B cell (primary cell): Measurements from ENCODE around the gene CYP17A1. TPM values are rescaled to one million over a fixed set of nuclear protein-coding genes. Genes with fewer than 3 reads are reported as not detected.

ENCODE experiments used
- ATAC-seq: fragments of 200-7000 bp; cut with Tn5 transposase; one replicate; pipeline ENCODE4 v1.10.0; 2021; ENCODE audit warnings: low read depth, mild to moderate bottlenecking, moderate number of reproducible peaks, moderate library complexity
- CTCF ChIA-PET: fragments of 350-600 bp; sonication (Branson Sonifier 250); formaldehyde crosslinking; loops from one replicate; lab custom pipeline; 2021; ENCODE audit warnings: antibody characterized with exemption, inconsistent platforms; lab: Charles Lee
- POLR2A ChIA-PET: fragments of 350-600 bp; sonication (Branson Sonifier 250); formaldehyde crosslinking; loops from one replicate; lab custom pipeline; 2021; ENCODE audit warnings: antibody characterized with exemption; lab: Charles Lee
- DNase-seq: peaks from one replicate; pipeline ENCODE4 v3.0.0; 2013
- H2AFZ ChIP-seq: 2 replicates; pipeline ENCODE4 v1.6.1; 2012; ENCODE audit warnings: mild to moderate bottlenecking, low read depth, low read length; ENCODE audit not compliant: insufficient read depth, poor library complexity, severe bottlenecking
- H3K27ac ChIP-seq, 2 donors: 1 replicate in 1 of 2; 2 replicates in 1 of 2; pipeline ENCODE4 v1.5.1; 2012 to 2013; ENCODE audit warnings: low read length in 2 of 2, mild to moderate bottlenecking in 2 of 2, moderate library complexity in 1 of 2
- H3K27me3 ChIP-seq, 4 experiments: fragments of 200-600 bp in 1 of 4; sonication (generic) in 1 of 4; replicated peaks in 1 of 4; 1 replicate in 2 of 4; 2 replicates in 2 of 4; pipeline versions ENCODE4 v1.6.1 to v1.7.0; 2013 to 2016; ENCODE audit warnings: low read length in 3 of 4, mild to moderate bottlenecking in 2 of 4, mixed read lengths in 1 of 4, moderate library complexity in 1 of 4; ENCODE audit not compliant: insufficient read depth in 4 of 4, control insufficient read depth in 3 of 4; ENCODE audit errors: control extremely low read depth in 1 of 4
- H3K36me3 ChIP-seq, 2 experiments: replicated peaks in 1 of 2; 1 replicate in 1 of 2; 2 replicates in 1 of 2; pipeline versions ENCODE4 v1.6.1 to v1.7.1; 2013; ENCODE audit warnings: low read length in 1 of 2; ENCODE audit not compliant: insufficient read depth in 2 of 2, control insufficient read depth in 1 of 2; ENCODE audit errors: control extremely low read depth in 1 of 2, extremely low read depth in 1 of 2
- H3K4me1 ChIP-seq, 2 donors: fragments of 200-600 bp in 1 of 2; sonication (generic) in 1 of 2; 1 replicate in 1 of 2; 2 replicates in 1 of 2; pipeline versions ENCODE4 v1.5.1 to v1.6.1; 2013 to 2017; ENCODE audit warnings: low read length in 2 of 2; ENCODE audit not compliant: control insufficient read depth in 2 of 2, insufficient read depth in 2 of 2
- H3K4me2 ChIP-seq: replicated peaks from 2 replicates; pipeline ENCODE3; 2012; ENCODE audit warnings: mild to moderate bottlenecking, low read depth, low read length; ENCODE audit not compliant: poor library complexity, severe bottlenecking
- H3K4me3 ChIP-seq, 5 experiments: fragments of 200-600 bp in 1 of 5; sonication (generic) in 1 of 5; 1 replicate in 3 of 5; 2 replicates in 2 of 5; pipeline versions ENCODE4 v1.5.1 to v1.7.0; 2011 to 2016; ENCODE audit warnings: low read length in 4 of 5, mild to moderate bottlenecking in 4 of 5, low read depth in 2 of 5, control low read depth in 1 of 5, moderate library complexity in 1 of 5; ENCODE audit not compliant: insufficient read depth in 1 of 5; ENCODE audit errors: control extremely low read depth in 1 of 5, extremely low read depth in 1 of 5
- H3K79me2 ChIP-seq: fragments of 200-600 bp; sonication (generic); one replicate; pipeline ENCODE4 v1.6.0; 2016; ENCODE audit warnings: low read length; ENCODE audit not compliant: control insufficient read depth, insufficient read depth
- H3K9ac ChIP-seq: fragments of 200-600 bp; sonication (generic); 2 replicates; pipeline ENCODE4 v1.6.1; 2017; ENCODE audit warnings: mild to moderate bottlenecking, low read length, moderate library complexity
- H3K9me3 ChIP-seq, 3 donors: one replicate each; pipeline versions ENCODE4 v1.6.1 to v1.7.1; 2013; ENCODE audit warnings: low read length in 2 of 3; ENCODE audit not compliant: control insufficient read depth in 2 of 3, insufficient read depth in 1 of 3; ENCODE audit errors: control extremely low read depth in 1 of 3
- H4K20me1 ChIP-seq: 2 replicates; pipeline ENCODE4 v1.6.0; 2012; ENCODE audit warnings: mild to moderate bottlenecking, low read length; ENCODE audit not compliant: insufficient read depth, control insufficient read depth, poor library complexity, severe bottlenecking
- H3K27ac Mint-ChIP-seq: one replicate; pipeline ENCODE4 v1.8.0; 2021; ENCODE audit warnings: mixed read lengths
- H3K27me3 Mint-ChIP-seq: one replicate; pipeline ENCODE4 v1.8.0; 2021; ENCODE audit warnings: mixed read lengths
- H3K4me1 Mint-ChIP-seq: one replicate; pipeline ENCODE4 v1.8.0; 2021; ENCODE audit warnings: mixed read lengths
- H3K4me3 Mint-ChIP-seq: one replicate; pipeline ENCODE4 v1.8.0; 2021; ENCODE audit warnings: mixed read lengths
- H3K9me3 Mint-ChIP-seq: one replicate; pipeline ENCODE4 v1.8.0; 2022; ENCODE audit warnings: mixed read lengths; ENCODE audit not compliant: insufficient read depth
- EZH2 ChIP-seq: IDR thresholded peaks from 2 replicates; pipeline ENCODE4 v1.6.1; 2012; ENCODE audit warnings: borderline replicate concordance, low read depth, mild to moderate bottlenecking, moderate library complexity, low read length; ENCODE audit not compliant: insufficient read depth, poor library complexity, severe bottlenecking
- WGBS: methylation state at CpG from one replicate; pipeline ENCODE4 v1.1.5; 2013; ENCODE audit warnings: missing lambda C conversion rate; ENCODE audit not compliant: insufficient coverage; 5-methylcytosine and 5-hydroxymethylcytosine counted together
- intact Hi-C: fragments of 100-400 bp; cut with micrococcal nuclease; formaldehyde crosslinking; loops from one replicate; pipeline ENCODE4 v1.10.0; 2022
- polyA plus RNA-seq: library from polyadenylated mRNA; depleted of rRNA; stranded (reverse); fragments of >200 nt; gene quantifications from 2 replicates; pipeline ENCODE4 v1.2.3, GENCODE V29; 2012
- total RNA-seq, 2 donors: library from RNA; stranded (reverse); fragments of 120-200 nt in 1 of 2; gene quantifications; 1 replicate in 1 of 2; 2 replicates in 1 of 2; pipeline versions ENCODE4 v1.2.3 to v1.2.4, GENCODE V29; 2013 to 2022
- TF ChIP-seq, protein P1 (sequence below): fragments of 200-600 bp; IDR thresholded peaks from one replicate; pipeline ENCODE4 v1.8.0; 2022; ENCODE audit warnings: antibody characterized with exemption, mild to moderate bottlenecking

CYP17A1 gene
- total and polyA plus RNA-seq, 2 donors (not counting 1 experiment from before 2014, with no cell fraction given) = not detected

DNA sequence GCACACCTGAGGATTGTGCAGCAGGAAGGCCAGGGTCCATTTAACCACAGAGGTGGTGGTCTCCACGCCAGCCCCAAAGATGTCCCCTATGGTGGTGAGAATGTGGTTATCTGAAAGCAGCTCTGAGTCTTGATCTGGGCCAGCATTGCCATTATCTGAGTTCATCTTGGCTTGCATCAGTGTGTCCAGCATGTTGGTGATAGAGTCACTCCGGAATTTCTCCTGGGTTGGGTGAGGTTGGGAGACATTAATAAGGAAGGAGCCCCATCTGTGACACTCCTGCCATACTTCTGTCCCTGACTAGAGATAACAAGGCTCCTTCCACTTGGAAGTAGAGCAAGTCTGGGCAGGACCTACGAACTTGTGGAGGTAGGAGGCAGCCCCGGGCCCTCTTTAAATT lies 4.2 kb downstream of the CYP17A1 start:
- ATAC-seq (no peak), DNase-seq (no peak)
- H3K4me2 ChIP-seq = no peak overlapping the region
- POLR2A ChIA-PET = no interaction called here
- Mint-ChIP-seq H3K4me1 (peaks cover 2% of the 10 kb centered on the region), H3K27me3 (no peaks in the 10 kb centered on the region), H3K9me3 (peaks cover 4% of the 10 kb centered on the region), H3K4me3 (no peak overlapping the region), H3K27ac (no peak overlapping the region)
- H3K9me3 ChIP-seq = peaks cover 0 to 12% (median 0%) of the 10 kb centered on the region in 3 donors
- no peak overlapping the region for H2AFZ ChIP-seq
- H4K20me1 ChIP-seq = no peaks in the 10 kb centered on the region
- peaks cover 0 to 11% (median 2%) of the 10 kb centered on the region in 4 experiments for H3K27me3 ChIP-seq
- TF ChIP-seq, protein P1, sequence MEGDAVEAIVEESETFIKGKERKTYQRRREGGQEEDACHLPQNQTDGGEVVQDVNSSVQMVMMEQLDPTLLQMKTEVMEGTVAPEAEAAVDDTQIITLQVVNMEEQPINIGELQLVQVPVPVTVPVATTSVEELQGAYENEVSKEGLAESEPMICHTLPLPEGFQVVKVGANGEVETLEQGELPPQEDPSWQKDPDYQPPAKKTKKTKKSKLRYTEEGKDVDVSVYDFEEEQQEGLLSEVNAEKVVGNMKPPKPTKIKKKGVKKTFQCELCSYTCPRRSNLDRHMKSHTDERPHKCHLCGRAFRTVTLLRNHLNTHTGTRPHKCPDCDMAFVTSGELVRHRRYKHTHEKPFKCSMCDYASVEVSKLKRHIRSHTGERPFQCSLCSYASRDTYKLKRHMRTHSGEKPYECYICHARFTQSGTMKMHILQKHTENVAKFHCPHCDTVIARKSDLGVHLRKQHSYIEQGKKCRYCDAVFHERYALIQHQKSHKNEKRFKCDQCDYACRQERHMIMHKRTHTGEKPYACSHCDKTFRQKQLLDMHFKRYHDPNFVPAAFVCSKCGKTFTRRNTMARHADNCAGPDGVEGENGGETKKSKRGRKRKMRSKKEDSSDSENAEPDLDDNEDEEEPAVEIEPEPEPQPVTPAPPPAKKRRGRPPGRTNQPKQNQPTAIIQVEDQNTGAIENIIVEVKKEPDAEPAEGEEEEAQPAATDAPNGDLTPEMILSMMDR = no peak
- TF ChIP-seq EZH2 = no peak
- no peak overlapping the region for H3K4me3 ChIP-seq
- H3K36me3 ChIP-seq = no peaks in the 10 kb centered on the region
- H3K79me2 ChIP-seq = no peaks in the 10 kb centered on the region
- no peak overlapping the region for H3K9ac ChIP-seq
- 90% methylated on average over 3 of the region's 4 CpGs for WGBS
- peaks cover 0 to 4% of the 10 kb centered on the region in 2 donors for H3K4me1 ChIP-seq
- CTCF ChIA-PET = interaction anchor here (0.5 to 5.2 kb wide), 6 partner anchors 12 to 501 kb away, joined by 3 to 54 read pairs (median 4); no protein-coding TSS in a partner anchor
- intact Hi-C loops = loop anchor here (10.0 kb wide), 1 partner anchor 652 kb away; no protein-coding TSS in a partner anchor
- no peak overlapping the region for H3K27ac ChIP-seq

DNA sequence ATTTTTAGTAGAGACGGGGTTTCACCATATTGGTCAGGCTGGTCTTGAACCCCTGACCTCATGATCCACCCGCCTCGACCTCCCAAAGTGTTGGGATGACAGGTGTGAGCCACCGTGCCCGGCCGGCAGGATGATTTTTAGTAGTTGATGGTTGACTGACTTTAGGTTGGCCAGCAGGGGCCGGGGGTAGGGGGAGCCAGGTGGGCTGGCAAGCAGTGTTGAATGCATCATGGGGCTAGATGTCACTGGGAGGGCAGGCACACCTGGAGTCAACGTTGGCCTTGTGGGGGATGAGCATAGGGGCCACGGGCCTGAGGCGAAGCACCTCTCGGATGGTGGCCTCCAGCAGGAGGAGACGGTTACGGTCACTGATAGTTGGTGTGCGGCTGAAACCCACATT lies 5.0 kb downstream of the CYP17A1 start:
- POLR2A ChIA-PET = no interaction called here
- Mint-ChIP-seq H3K27me3 (no peaks in the 10 kb centered on the region), H3K27ac (no peak overlapping the region), H3K4me1 (peaks cover 2% of the 10 kb centered on the region), H3K4me3 (no peak overlapping the region), H3K9me3 (no peaks in the 10 kb centered on the region)
- Histone ChIP-seq H4K20me1 (no peaks in the 10 kb centered on the region), H3K4me3 (no peak overlapping the region), H3K4me2 (no peak overlapping the region), H3K9me3 (peaks cover 0 to 4% (median 0%) of the 10 kb centered on the region in 3 donors), H3K36me3 (no peaks in the 10 kb centered on the region), H3K9ac (no peak overlapping the region), H3K27ac (no peak overlapping the region), H2AFZ (no peak overlapping the region), H3K79me2 (no peaks in the 10 kb centered on the region), H3K27me3 (peaks cover 0 to 11% (median 2%) of the 10 kb centered on the region in 4 experiments), H3K4me1 (peaks cover 0 to 4% of the 10 kb centered on the region in 2 donors)
- TF ChIP-seq, protein P1 = no peak
- TF ChIP-seq EZH2 = no peak
- CTCF ChIA-PET = interaction anchor here (0.5 kb wide), 1 partner anchor 139 kb away, joined by 3 read pairs; no protein-coding TSS in a partner anchor
- DNase-seq (no peak), ATAC-seq (no peak)
- intact Hi-C loops = loop anchor here (10.0 kb wide), 1 partner anchor 653 kb away; no protein-coding TSS in a partner anchor
- 90% methylated on average over 14 of the region's 14 CpGs for WGBS
